K562 treated with DMSO at 1 percent for 48 hours (cell line): ENCODE results near the gene C2orf81. TPM values are rescaled to one million over a fixed set of nuclear protein-coding genes. Genes with fewer than 3 reads are reported as not detected.

Experiments
- total RNA-seq: library from RNA; unstranded; fragments of 300-600 nt; gene quantifications from 2 replicates; pipeline ENCODE4 v1.2.3, GENCODE V29; 2022; ENCODE audit warnings: low replicate concordance; ENCODE audit errors: extremely low read depth

Gene C2orf81
- not detected in 2 replicates for total RNA-seq

GRCh38 chr2:74421221-74421870 lies at the start of gene C2orf81, which contains the start of gene WDR54:
C2orf81 (minus strand) TSS chr2:74421619; CDS start chr2:74421560, 59 bp downstream.
WDR54 (plus strand) TSS chr2:74421730; CDS start chr2:74422154, 424 bp downstream.

GRCh38 chr2:74458132-74458937 lies 36.9 kb upstream of the C2orf81 start, which contains the start of gene WBP1:
WBP1 (plus strand) TSS chr2:74458438; CDS start chr2:74458603, 165 bp downstream.

GRCh38 chr2:74454654-74455511 lies 33.5 kb upstream of the C2orf81 start, which contains the start of gene INO80B:
INO80B (plus strand) TSS chr2:74455087; CDS start chr2:74455117, 30 bp downstream.

GRCh38 chr2:74441690-74442482 lies 20.5 kb upstream of the C2orf81 start, which contains the start of gene RTKN:
RTKN (minus strand) TSS chr2:74441937; CDS start chr2:74441816, 121 bp downstream.

GRCh38 chr2:74379851-74380789 lies 41.3 kb downstream of the C2orf81 start, which contains the start of gene DCTN1:
DCTN1 (minus strand) TSS chr2:74380311; CDS start chr2:74380037, 274 bp downstream.

Other genes with a start within 250 kb of the C2orf81 start
- not detected in 2 replicates for gene MOB1A, start 242.7 kb downstream of the C2orf81 start, total RNA-seq
- gene MTHFD2, start 223.0 kb downstream of the C2orf81 start, total RNA-seq, result not detected in 2 replicates
- not detected in 2 replicates for gene SLC4A5, start 78.2 kb downstream of the C2orf81 start, total RNA-seq
- gene DCTN1, start 41.3 kb downstream of the C2orf81 start, total RNA-seq, result 86.7 TPM in 1 of 2 replicates, not detected in the other
- not detected in 2 replicates for gene WDR54, start 111 bp upstream of the C2orf81 start, total RNA-seq
- gene RTKN, start 20.3 kb upstream of the C2orf81 start, total RNA-seq, result not detected in 2 replicates
- not detected in 2 replicates for gene INO80B, start 33.5 kb upstream of the C2orf81 start, total RNA-seq
- gene WBP1, start 36.8 kb upstream of the C2orf81 start, total RNA-seq, result not detected in 2 replicates
- 308 TPM in 1 of 2 replicates, not detected in the other for gene MOGS, start 43.8 kb upstream of the C2orf81 start, total RNA-seq
- not detected in 2 replicates for gene MRPL53, start 51.1 kb upstream of the C2orf81 start, total RNA-seq
- not detected in 2 replicates for gene CCDC142, start 61.4 kb upstream of the C2orf81 start, total RNA-seq
- gene TTC31, start 61.5 kb upstream of the C2orf81 start, total RNA-seq, result not detected in 2 replicates
- gene LBX2, start 78.0 kb upstream of the C2orf81 start, total RNA-seq, result not detected in 2 replicates
- not detected in 2 replicates for gene PCGF1, start 86.1 kb upstream of the C2orf81 start, total RNA-seq
- gene TLX2, start 92.8 kb upstream of the C2orf81 start, total RNA-seq, result not detected in 2 replicates
- not detected in 2 replicates for gene DQX1, start 104.6 kb upstream of the C2orf81 start, total RNA-seq
- not detected in 2 replicates for gene AUP1, start 108.1 kb upstream of the C2orf81 start, total RNA-seq
- not detected in 2 replicates for gene HTRA2, start 108.3 kb upstream of the C2orf81 start, total RNA-seq
- not detected in 2 replicates for gene LOXL3, start 132.3 kb upstream of the C2orf81 start, total RNA-seq
- not detected in 2 replicates for gene DOK1, start 133.1 kb upstream of the C2orf81 start, total RNA-seq
- gene M1AP, start 226.7 kb upstream of the C2orf81 start, total RNA-seq, result not detected in 2 replicates
- gene SEMA4F, start 232.6 kb upstream of the C2orf81 start, total RNA-seq, result not detected in 2 replicates